ENCODE measurements around the gene INHBC. TPM values are rescaled to one million over a fixed set of nuclear protein-coding genes. Genes with fewer than 3 reads are reported as not detected.

The INHBC gene
- polyA plus RNA-seq, 1 of the 3 experiments (the other 2 are of a cell fraction), result 0.08 TPM

GRCh38 chr12:57388425-57388824 lies 46.2 kb upstream of the INHBC start:
- Histone ChIP-seq H3K9me3 (no peaks in the 10 kb centered on the region), H3K79me2 (ENCODE audit: insufficient read depth) (peaks cover 26% of the 10 kb centered on the region; the same call in 1 of the 2 replicates), H3K36me3 (replicated peaks in 1 of 2; ENCODE audit: control insufficient read depth in 1 of 2, insufficient read depth in 2 of 2, low read length in 1 of 2) (peaks cover 0 to 6% of the 10 kb centered on the region in 2 experiments), H3K4me3 (ENCODE audit: low read depth in 2 of 2, low read length in 1 of 2) (no peak overlapping the region), H3K9me2 (no peaks in the 10 kb centered on the region), H3K27ac (ENCODE audit: low read depth in 2 of 2, low read length in 1 of 2) (peak overlapping the region in 1 of 2 experiments; percentile 80; a peak in 2 of 4 replicates), H3K9ac (no peak overlapping the region), H3F3A (replicated peaks; ENCODE audit: insufficient read depth) (peaks cover 23% of the 10 kb centered on the region), H2AFZ (ENCODE audit: low read depth) (no peak overlapping the region), H3K4me2 (peak overlapping the region; percentile 56; the same call in 1 of the 2 replicates), H3K27me3 (ENCODE audit: insufficient read depth) (no peaks in the 10 kb centered on the region), H4K20me1 (ENCODE audit: insufficient read depth) (no peaks in the 10 kb centered on the region), H3K4me1 (ENCODE audit: control insufficient read depth in 1 of 2, insufficient read depth in 2 of 2, low read depth in 1 of 2, low read length in 1 of 2) (peaks cover 0 to 11% of the 10 kb centered on the region in 2 experiments; a peak in 2 of 4 replicates)
- DNase-seq, result no peak
- WGBS (ENCODE audit: low lambda C conversion rate), result 92% methylated on average over 5 of the region's 5 CpGs
- TF ChIP-seq PBX3 (IDR thresholded peaks at IDR 0.05) (no peak), REST (IDR thresholded peaks at IDR 0.05; ENCODE audit: low read depth, low read length) (no peak), CTCF (IDR thresholded peaks at IDR 0.05) (no peak), TAF1 (IDR thresholded peaks at IDR 0.05; ENCODE audit: borderline replicate concordance, low read depth, low read length) (no peak), MAX (IDR thresholded peaks at IDR 0.05; ENCODE audit: low read depth) (no peak), GABPA (IDR thresholded peaks at IDR 0.05; ENCODE audit: low read depth) (no peak), USF1 (IDR thresholded peaks at IDR 0.05; ENCODE audit: borderline replicate concordance, low read depth) (no peak), RAD21 (IDR thresholded peaks at IDR 0.05; ENCODE audit: low read length) (no peak), MXI1 (IDR thresholded peaks at IDR 0.05; ENCODE audit: low read depth, low read length) (no peak), ZBTB33 (IDR thresholded peaks at IDR 0.05; ENCODE audit: borderline replicate concordance, low read depth) (no peak), EZH2phosphoT487 (IDR thresholded peaks at IDR 0.05; ENCODE audit: borderline replicate concordance, low read depth) (no peak), GATA2 (CRISPR knock-in tag; IDR thresholded peaks at IDR 0.05) (no peak), TCF12 (IDR thresholded peaks at IDR 0.05) (no peak), USF2 (IDR thresholded peaks at IDR 0.05; ENCODE audit: borderline replicate concordance, low read depth, low read length) (no peak), RCOR1 (IDR thresholded peaks at IDR 0.05; ENCODE audit: low read length) (no peak)
- CTCF ChIA-PET, result interaction anchor here (1.5 to 1.8 kb wide), 2 partner anchors 65 to 70 kb away, joined by 3 to 4 read pairs; no protein-coding TSS in a partner anchor
- POLR2A ChIA-PET, result interaction anchor here (0.6 kb wide), 1 partner anchor 9 kb away, joined by 3 read pairs; no protein-coding TSS in a partner anchor
